Activated naive CD4-positive, alpha-beta T cell treated with anti-CD3 and anti-CD28 coated beads for 36 hours (primary cell): ENCODE data around the gene GSG1L. TPM values are rescaled to one million over a fixed set of nuclear protein-coding genes. Genes with fewer than 3 reads are reported as not detected.

Experiments used
- CTCF ChIA-PET: fragments of 350-600 bp; sonication (Branson Sonifier 250); formaldehyde crosslinking; loops from one replicate; lab custom pipeline; 2021; ENCODE audit warnings: antibody characterized with exemption; lab: Charles Lee
- DNase-seq: peaks from one replicate; pipeline ENCODE4 v3.0.0-alpha.2; 2020
- H3K27ac Mint-ChIP-seq: one replicate; pipeline ENCODE4 v1.8.0; 2021; ENCODE audit warnings: mild to moderate bottlenecking, mixed read lengths
- H3K27me3 Mint-ChIP-seq: one replicate; pipeline ENCODE4 v1.8.0; 2021; ENCODE audit warnings: low read depth, mixed read lengths
- H3K36me3 Mint-ChIP-seq: one replicate; pipeline ENCODE4 v1.8.0; 2021; ENCODE audit warnings: low read depth, mixed read lengths
- H3K4me1 Mint-ChIP-seq: one replicate; pipeline ENCODE4 v1.8.0; 2021; ENCODE audit warnings: low read depth, mixed read lengths
- H3K4me3 Mint-ChIP-seq: one replicate; pipeline ENCODE4 v1.8.0; 2021; ENCODE audit warnings: mild to moderate bottlenecking, moderate library complexity, mixed read lengths
- H3K9me3 Mint-ChIP-seq: one replicate; pipeline ENCODE4 v1.8.0; 2021; ENCODE audit warnings: mixed read lengths
- intact Hi-C: fragments of 100-400 bp; cut with micrococcal nuclease; formaldehyde crosslinking; loops from one replicate; pipeline ENCODE4 v1.15.1; 2023
- total RNA-seq, 2 experiments: library from RNA; stranded (reverse); gene quantifications; one replicate each; pipeline ENCODE4 v1.2.3, GENCODE V29; 2021

Gene GSG1L
- total RNA-seq, 2 experiments from 2014 or later: not detected

DNA sequence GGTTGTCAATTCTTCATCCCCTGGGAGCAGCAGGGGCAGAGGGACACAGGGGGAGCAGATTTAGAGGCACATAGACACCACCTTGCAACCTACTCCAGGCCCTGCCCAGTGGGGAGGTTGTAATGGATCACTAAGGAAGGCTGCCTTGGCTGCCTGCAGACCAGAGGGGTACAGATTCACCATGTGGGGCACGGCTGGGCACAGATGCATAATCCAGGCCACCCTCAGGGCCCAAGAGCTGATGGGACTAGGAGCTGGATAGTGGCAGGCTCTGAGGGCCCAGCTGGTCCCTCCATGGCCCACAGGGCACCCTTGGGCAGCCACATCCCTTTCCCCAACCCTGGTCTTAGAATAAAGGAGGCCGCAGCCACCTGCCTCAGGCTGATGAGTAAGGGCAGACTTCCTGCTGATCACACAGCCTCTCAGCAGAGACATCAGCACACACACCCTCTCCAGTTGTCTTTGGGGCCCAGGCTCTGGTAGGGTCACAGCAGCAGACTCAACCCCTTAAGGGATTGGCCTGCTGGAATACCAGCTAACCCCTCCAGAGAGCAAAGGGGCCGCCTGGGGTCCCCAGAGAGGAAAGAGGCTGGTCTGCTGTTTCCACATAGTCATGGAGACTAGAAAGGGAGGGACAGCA lies 224.9 kb downstream of the GSG1L start:
- peaks cover 4% of the 10 kb centered on the region for H3K9me3 Mint-ChIP-seq
- no peak overlapping the region for H3K4me3 Mint-ChIP-seq
- CTCF ChIA-PET: no interaction called here
- H3K36me3 Mint-ChIP-seq: no peaks in the 10 kb centered on the region
- intact Hi-C loops: no loop called here
- peaks cover 9% of the 10 kb centered on the region for H3K27me3 Mint-ChIP-seq
- no peak for DNase-seq
- no peak overlapping the region for H3K27ac Mint-ChIP-seq
- no peaks in the 10 kb centered on the region for H3K4me1 Mint-ChIP-seq

DNA sequence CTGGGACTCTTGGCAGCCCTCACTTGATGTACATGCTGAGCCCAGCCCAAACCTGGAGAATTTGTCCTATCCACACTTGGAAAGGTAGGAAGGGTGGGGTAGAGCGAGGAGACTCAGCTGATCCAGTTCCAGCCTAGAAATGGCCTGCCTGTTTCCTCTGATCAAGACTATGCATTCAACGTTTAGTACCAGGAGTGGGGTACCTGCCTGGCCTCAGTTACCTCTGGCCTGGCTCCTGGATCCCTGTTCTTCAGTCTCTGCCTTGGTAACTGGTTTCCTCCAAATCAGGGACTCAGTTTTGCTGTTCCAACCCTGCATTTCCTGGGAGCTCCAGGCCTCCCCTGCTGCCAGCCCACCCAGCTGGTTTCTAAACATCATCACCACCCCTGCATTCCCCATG lies 233.5 kb downstream of the GSG1L start:
- intact Hi-C loops: no loop called here
- no peaks in the 10 kb centered on the region for H3K36me3 Mint-ChIP-seq
- peaks cover 11% of the 10 kb centered on the region for H3K9me3 Mint-ChIP-seq
- DNase-seq: no peak
- H3K4me1 Mint-ChIP-seq: no peaks in the 10 kb centered on the region
- no peaks in the 10 kb centered on the region for H3K27me3 Mint-ChIP-seq
- CTCF ChIA-PET: no interaction called here
- H3K4me3 Mint-ChIP-seq: no peak overlapping the region
- H3K27ac Mint-ChIP-seq: no peak overlapping the region

DNA sequence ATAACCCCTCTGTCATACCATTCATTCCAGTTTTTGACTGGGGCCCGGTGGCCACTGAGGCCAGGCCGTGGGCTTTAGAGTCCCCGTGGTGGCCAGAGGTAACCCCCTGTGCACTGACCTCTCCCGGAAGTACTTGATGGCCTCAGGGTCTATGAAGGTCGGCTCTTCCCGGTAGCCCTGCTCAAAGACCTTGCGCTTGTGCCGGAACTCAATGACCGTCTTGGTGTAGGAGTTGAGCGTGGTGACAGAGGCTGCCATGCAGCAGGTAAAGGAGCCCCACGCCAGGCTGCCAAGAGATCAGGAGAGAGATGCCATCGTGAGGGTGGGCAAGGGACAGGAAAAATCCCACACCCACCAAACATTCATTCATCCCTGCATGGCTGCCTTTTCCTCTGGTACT lies 234.8 kb downstream of the GSG1L start:
- H3K4me3 Mint-ChIP-seq: no peak overlapping the region
- no peak for DNase-seq
- CTCF ChIA-PET: no interaction called here
- no peaks in the 10 kb centered on the region for H3K4me1 Mint-ChIP-seq
- H3K27me3 Mint-ChIP-seq: no peaks in the 10 kb centered on the region
- H3K27ac Mint-ChIP-seq: no peak overlapping the region
- H3K9me3 Mint-ChIP-seq: peaks cover 11% of the 10 kb centered on the region
- H3K36me3 Mint-ChIP-seq: no peaks in the 10 kb centered on the region
- intact Hi-C loops: no loop called here

DNA sequence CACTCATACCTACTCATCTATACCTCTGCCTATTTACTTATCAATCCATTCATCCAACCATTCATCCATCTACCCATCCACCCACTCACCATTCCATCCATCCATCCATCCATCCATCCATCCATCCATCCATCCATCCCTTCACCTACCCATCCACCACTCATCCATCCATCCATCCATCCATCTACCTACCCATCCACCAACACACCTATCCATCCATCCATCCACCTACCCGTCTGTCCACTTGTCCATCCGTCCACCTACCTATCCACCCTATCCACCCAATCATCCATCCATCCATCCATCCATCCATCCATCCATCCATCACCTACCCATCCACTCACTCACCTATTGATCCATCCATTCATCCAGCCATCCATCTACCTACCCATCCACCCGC lies 235.7 kb downstream of the GSG1L start:
- Mint-ChIP-seq H3K36me3 (no peaks in the 10 kb centered on the region), H3K4me1 (no peaks in the 10 kb centered on the region), H3K27ac (no peak overlapping the region), H3K9me3 (peaks cover 11% of the 10 kb centered on the region), H3K4me3 (no peak overlapping the region), H3K27me3 (no peaks in the 10 kb centered on the region)
- DNase-seq: no peak
- intact Hi-C loops: no loop called here
- CTCF ChIA-PET: no interaction called here

DNA sequence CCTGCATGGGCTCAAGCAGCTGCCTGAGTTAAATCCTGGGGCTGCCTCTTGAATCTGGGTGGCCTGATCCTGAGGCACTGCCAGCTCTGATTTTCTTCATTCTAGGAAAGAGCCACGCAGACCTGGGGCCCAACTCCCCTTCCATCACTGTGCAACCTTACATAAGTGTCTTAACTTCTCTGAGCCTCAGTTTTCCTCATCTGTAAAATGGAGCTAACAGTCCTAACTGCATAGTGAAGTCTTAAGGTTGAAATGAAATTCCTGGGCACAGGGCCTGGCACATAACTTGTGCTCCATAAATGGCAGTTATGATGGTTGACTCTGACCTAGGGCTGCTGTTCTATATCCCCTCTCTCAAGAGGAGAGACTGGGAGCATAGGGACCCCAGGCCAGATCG lies 236.6 kb downstream of the GSG1L start:
- intact Hi-C loops: no loop called here
- Mint-ChIP-seq H3K9me3 (peaks cover 11% of the 10 kb centered on the region), H3K27me3 (no peaks in the 10 kb centered on the region), H3K4me1 (no peaks in the 10 kb centered on the region), H3K36me3 (no peaks in the 10 kb centered on the region), H3K27ac (no peak overlapping the region), H3K4me3 (no peak overlapping the region)
- CTCF ChIA-PET: no interaction called here
- DNase-seq: no peak

DNA sequence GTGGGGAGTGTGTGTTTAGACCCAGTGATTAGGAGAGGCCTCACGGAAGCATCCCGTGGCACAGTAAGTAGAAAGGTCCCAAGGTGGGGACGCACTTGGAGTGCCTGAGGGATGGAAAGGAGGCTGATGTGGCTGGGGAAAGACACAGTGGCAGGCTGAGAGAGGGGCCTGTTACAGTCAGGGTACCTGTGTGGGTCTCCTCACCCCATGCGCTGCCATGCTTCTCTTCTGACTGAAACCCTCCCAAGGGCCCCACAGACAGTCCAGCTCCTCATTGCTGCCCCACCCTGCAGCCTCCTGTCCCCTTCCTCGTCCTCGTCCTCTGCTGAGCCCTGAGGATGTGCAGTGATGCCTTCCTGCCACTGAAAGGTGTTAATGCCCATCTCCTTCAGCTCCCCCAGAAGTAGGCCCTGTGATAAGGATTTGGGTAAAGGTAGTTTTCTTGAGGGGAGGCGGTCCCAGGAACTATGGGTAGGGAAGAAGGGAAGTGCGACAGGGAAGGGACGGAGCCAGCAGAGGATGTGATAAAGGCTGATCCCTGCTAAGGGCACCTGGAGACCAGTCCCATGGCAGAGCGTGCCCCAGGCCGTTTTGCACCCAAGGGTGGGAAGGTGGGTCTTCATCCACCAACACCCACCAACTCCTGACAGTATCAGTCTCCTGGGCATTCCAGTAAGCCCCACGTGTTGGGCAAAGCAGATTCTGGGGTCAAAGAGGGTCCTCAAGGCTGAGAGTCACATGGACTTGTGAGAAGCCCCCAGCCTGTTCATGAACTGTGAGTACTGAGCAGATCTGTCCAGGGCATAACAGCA lies 237.2 kb downstream of the GSG1L start:
- DNase-seq: no peak
- Mint-ChIP-seq H3K27ac (no peak overlapping the region), H3K9me3 (peaks cover 11% of the 10 kb centered on the region), H3K4me1 (no peaks in the 10 kb centered on the region), H3K27me3 (no peaks in the 10 kb centered on the region), H3K36me3 (no peaks in the 10 kb centered on the region), H3K4me3 (no peak overlapping the region)
- CTCF ChIA-PET: no interaction called here
- intact Hi-C loops: no loop called here

DNA sequence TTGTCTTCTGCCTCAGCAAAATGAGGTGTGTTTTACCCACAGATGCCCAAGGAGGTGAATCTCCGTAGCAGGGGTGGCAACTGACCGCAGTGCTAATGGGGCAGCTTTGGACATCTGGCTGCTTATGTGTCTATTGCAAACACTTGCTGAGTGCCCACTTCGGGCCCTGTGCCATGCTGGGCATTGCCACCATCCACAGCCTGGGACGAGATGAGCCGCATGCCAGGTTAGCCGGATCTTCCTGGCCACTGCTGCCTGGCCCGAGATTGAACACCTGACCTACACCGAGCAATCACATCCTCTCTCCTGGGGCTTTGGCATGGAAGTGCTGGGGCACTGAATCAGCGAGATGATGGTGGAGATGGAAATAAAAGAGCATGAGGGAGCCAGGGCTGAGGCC lies 238.7 kb downstream of the GSG1L start:
- no peak overlapping the region for H3K4me3 Mint-ChIP-seq
- H3K4me1 Mint-ChIP-seq: no peaks in the 10 kb centered on the region
- H3K27me3 Mint-ChIP-seq: no peaks in the 10 kb centered on the region
- CTCF ChIA-PET: no interaction called here
- no peaks in the 10 kb centered on the region for H3K36me3 Mint-ChIP-seq
- intact Hi-C loops: no loop called here
- no peak for DNase-seq
- no peak overlapping the region for H3K27ac Mint-ChIP-seq
- peaks cover under 1% of the 10 kb centered on the region for H3K9me3 Mint-ChIP-seq

DNA sequence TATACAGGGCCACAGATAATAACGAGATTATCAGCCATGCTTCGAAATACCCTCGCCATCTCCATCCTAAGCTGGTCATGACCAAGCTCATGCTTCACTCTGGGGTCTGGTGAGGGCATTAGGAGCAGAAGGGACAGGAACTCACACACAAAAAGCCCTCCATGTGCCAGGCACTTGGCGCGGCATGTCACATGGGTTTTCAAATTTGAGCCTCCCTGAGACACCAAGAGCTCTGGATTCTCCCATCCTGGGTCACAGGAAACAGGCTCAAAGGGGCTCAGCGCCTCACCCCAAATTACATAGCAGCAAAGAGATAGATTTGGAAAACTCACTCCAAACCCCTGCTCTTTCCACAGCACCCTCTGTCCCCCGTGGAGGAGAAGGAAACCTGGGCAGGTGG lies 239.5 kb downstream of the GSG1L start:
- no peak for DNase-seq
- H3K36me3 Mint-ChIP-seq: no peaks in the 10 kb centered on the region
- CTCF ChIA-PET: no interaction called here
- no peaks in the 10 kb centered on the region for H3K9me3 Mint-ChIP-seq
- no peaks in the 10 kb centered on the region for H3K4me1 Mint-ChIP-seq
- H3K4me3 Mint-ChIP-seq: no peak overlapping the region
- H3K27ac Mint-ChIP-seq: no peak overlapping the region
- H3K27me3 Mint-ChIP-seq: no peaks in the 10 kb centered on the region
- intact Hi-C loops: no loop called here

DNA sequence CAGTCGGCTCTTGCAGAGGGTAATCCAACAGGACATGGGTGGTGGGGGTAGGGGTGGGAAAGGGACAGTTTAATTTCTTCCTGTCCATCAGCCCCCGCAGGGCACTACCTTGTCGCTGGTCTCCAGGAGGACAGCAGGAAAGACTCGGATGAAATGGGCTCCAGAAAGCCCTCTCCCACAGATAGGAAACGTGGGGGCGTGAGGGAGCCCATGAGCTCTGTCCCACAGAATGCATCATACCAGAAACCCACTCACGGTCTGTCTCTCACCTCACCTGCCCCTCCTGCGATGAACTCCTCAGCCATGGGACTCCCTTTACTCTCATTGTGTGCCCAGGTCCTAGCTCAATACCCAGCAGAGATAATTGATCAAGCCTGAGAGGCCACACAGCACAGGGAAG lies 240.1 kb downstream of the GSG1L start:
- no peak overlapping the region for H3K4me3 Mint-ChIP-seq
- H3K9me3 Mint-ChIP-seq: no peaks in the 10 kb centered on the region
- H3K4me1 Mint-ChIP-seq: no peaks in the 10 kb centered on the region
- no peak for DNase-seq
- H3K27me3 Mint-ChIP-seq: no peaks in the 10 kb centered on the region
- CTCF ChIA-PET: no interaction called here
- H3K36me3 Mint-ChIP-seq: no peaks in the 10 kb centered on the region
- intact Hi-C loops: no loop called here
- H3K27ac Mint-ChIP-seq: no peak overlapping the region

DNA sequence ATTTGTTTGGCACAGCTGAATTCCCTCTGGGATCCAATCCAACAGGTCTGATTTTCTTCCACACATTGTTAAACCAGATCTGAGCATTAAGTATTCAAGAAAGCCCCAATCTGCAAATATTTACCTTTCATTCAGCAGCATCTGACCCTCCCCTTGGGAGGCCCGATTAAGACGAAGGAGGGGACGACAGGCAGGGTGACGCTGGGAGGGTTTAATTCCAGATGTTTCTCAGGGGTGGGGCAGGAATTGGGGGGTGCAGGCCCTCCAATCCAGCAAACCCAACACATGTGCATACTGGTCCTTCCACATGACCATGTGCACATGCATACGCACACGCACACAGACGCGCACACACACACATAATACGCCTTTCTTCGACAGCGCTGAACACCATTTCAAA lies 240.5 kb downstream of the GSG1L start:
- intact Hi-C loops: no loop called here
- no peak for DNase-seq
- Mint-ChIP-seq H3K27me3 (no peaks in the 10 kb centered on the region), H3K4me3 (no peak overlapping the region), H3K9me3 (no peaks in the 10 kb centered on the region), H3K27ac (no peak overlapping the region), H3K36me3 (no peaks in the 10 kb centered on the region), H3K4me1 (no peaks in the 10 kb centered on the region)
- CTCF ChIA-PET: no interaction called here

DNA sequence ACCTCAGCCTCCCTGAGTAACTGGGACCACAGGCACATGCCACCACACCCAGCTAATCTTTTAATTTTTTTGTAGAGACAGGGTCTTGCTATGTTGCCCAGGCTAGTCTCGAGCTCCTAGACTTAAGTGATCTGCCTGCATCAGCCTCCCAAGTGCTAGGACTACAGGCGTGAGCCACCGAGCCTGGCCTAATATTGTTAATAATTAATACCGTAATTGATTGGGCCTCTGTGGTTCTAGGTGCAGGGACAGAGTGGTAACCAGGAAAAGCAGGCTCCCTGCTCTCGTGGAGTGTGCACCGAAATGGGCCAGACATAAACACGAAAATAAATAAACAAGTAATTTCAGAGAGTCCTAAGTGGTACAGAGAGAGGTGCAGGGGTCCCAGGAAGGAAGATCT lies 241.0 kb downstream of the GSG1L start:
- CTCF ChIA-PET: no interaction called here
- Mint-ChIP-seq H3K4me3 (no peak overlapping the region), H3K9me3 (no peaks in the 10 kb centered on the region), H3K36me3 (no peaks in the 10 kb centered on the region), H3K27me3 (no peaks in the 10 kb centered on the region), H3K4me1 (no peaks in the 10 kb centered on the region), H3K27ac (no peak overlapping the region)
- intact Hi-C loops: no loop called here
- DNase-seq: no peak

DNA sequence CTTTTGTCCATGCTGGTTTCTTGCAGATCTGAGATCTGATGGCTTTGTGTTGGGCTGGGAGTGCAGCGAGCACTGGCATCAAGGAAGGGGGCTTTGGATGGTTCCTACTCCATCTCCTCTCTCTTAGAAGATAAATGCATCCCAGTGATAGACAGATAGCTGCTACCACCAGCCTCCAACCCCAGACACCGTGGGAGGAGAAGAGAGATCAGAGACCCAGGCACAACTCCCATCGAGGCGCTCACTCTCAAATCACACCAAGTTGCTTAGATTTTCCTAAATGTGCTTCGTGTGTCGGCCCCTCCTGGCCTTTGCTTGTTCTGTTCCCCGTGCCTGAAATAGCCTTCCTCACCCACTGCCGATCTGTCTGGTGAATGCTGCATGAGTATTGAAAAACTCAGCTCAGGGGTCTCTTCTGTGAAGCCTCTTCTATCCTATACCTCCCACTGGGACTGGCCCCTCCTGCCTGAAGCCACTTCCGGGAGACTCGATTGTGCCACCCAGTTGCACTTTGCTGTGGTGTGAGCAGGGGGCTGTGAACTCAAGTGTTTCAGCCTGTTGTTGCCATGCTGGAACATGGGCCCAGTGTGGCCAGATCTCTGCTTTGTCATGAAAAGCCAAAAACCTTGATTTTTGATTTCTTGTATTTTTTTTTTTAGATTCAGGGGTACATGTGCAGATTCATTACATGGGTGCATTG lies 242.7 kb downstream of the GSG1L start:
- no peaks in the 10 kb centered on the region for H3K36me3 Mint-ChIP-seq
- intact Hi-C loops: no loop called here
- no peak for DNase-seq
- no peaks in the 10 kb centered on the region for H3K4me1 Mint-ChIP-seq
- no peaks in the 10 kb centered on the region for H3K27me3 Mint-ChIP-seq
- no peaks in the 10 kb centered on the region for H3K9me3 Mint-ChIP-seq
- no peak overlapping the region for H3K27ac Mint-ChIP-seq
- no peak overlapping the region for H3K4me3 Mint-ChIP-seq
- CTCF ChIA-PET: no interaction called here
